KMS-11 (cell line): ENCODE data around the gene RAPGEF1.

Experiments used
- H2AFZ ChIP-seq: fragments of 200-600 bp; sonication (generic); 2 replicates; pipeline ENCODE4 v1.6.1; 2016; ENCODE audit warnings: antibody characterized with exemption, mixed run types, low read depth
- H3K27ac ChIP-seq: fragments of 200-600 bp; sonication (generic); 2 replicates; pipeline ENCODE4 v1.6.1; 2016; ENCODE audit warnings: mild to moderate bottlenecking, mixed run types
- H3K27me3 ChIP-seq: fragments of 200-600 bp; sonication (generic); 2 replicates; pipeline ENCODE4 v1.6.1; 2017; ENCODE audit warnings: mild to moderate bottlenecking, low read depth, mixed run types, moderate library complexity; ENCODE audit not compliant: insufficient read depth
- H3K36me3 ChIP-seq: fragments of 200-600 bp; sonication (generic); 2 replicates; pipeline ENCODE4 v1.6.1; 2017; ENCODE audit warnings: mild to moderate bottlenecking, mixed run types; ENCODE audit not compliant: insufficient read depth
- H3K4me1 ChIP-seq: fragments of 200-600 bp; sonication (generic); 2 replicates; pipeline ENCODE4 v1.6.1; 2016; ENCODE audit warnings: mild to moderate bottlenecking, low read depth, mixed run types; ENCODE audit not compliant: poor library complexity, severe bottlenecking
- H3K4me2 ChIP-seq: fragments of 200-600 bp; sonication (generic); 2 replicates; pipeline ENCODE4 v1.7.0; 2016; ENCODE audit warnings: mild to moderate bottlenecking, mixed run types
- H3K4me3 ChIP-seq: fragments of 200-600 bp; sonication (generic); IDR thresholded peaks from 2 replicates; pipeline ENCODE4 v1.6.1; 2017; ENCODE audit warnings: low read depth, low read length, mixed read lengths; ENCODE audit not compliant: insufficient read depth
- H3K79me2 ChIP-seq: fragments of 200-600 bp; sonication (generic); 2 replicates; pipeline ENCODE4 v1.6.1; 2016; ENCODE audit warnings: low read depth, mixed run types; ENCODE audit not compliant: insufficient read depth
- H3K9ac ChIP-seq: fragments of 200-600 bp; sonication (generic); 2 replicates; pipeline ENCODE4 v1.6.1; 2016; ENCODE audit warnings: mild to moderate bottlenecking, mixed run types
- H4K20me1 ChIP-seq: fragments of 200-600 bp; sonication (generic); 2 replicates; pipeline ENCODE4 v1.6.1; 2016; ENCODE audit warnings: mild to moderate bottlenecking, mixed run types; ENCODE audit not compliant: insufficient read depth
- CTCF ChIP-seq: fragments of 200-600 bp; sonication (generic); conservative IDR thresholded peaks from 2 replicates; pipeline ENCODE4 v1.6.1; 2017; ENCODE audit warnings: low read depth, mild to moderate bottlenecking, antibody characterized with exemption, low read length, moderate library complexity, mixed read lengths

Gene RAPGEF1

GRCh38 chr9:131724683-131725082, 15.2 kb downstream of the RAPGEF1 start:
- H3K4me3 ChIP-seq: no peak overlapping the region
- H3K27me3 ChIP-seq: no peaks in the 10 kb centered on the region
- TF ChIP-seq CTCF: no peak
- H3K4me1 ChIP-seq: peaks cover 96% of the 10 kb centered on the region
- H3K36me3 ChIP-seq: no peaks in the 10 kb centered on the region
- no peak overlapping the region for H2AFZ ChIP-seq
- H3K9ac ChIP-seq: no peak overlapping the region
- 0 out of 2 replicates have a peak, but pooled peaks cover 3% of the 10 kb centered on the region for H4K20me1 ChIP-seq
- H3K4me2 ChIP-seq: no peak overlapping the region; the same call in 1 of the 2 replicates
- H3K79me2 ChIP-seq: peaks cover 78% of the 10 kb centered on the region
- no peak overlapping the region; the same call in 1 of the 2 replicates for H3K27ac ChIP-seq

GRCh38 chr9:131723632-131724031, 16.2 kb downstream of the RAPGEF1 start:
- H3K4me1 ChIP-seq: peaks cover 99% of the 10 kb centered on the region
- no peaks in the 10 kb centered on the region for H3K36me3 ChIP-seq
- no peak overlapping the region for H3K9ac ChIP-seq
- H3K4me2 ChIP-seq: peak overlapping the region; percentile 38; the same call in 1 of the 2 replicates
- no peak overlapping the region for H2AFZ ChIP-seq
- no peak overlapping the region for H3K27ac ChIP-seq
- no peak for TF ChIP-seq CTCF
- no peaks in the 10 kb centered on the region for H3K27me3 ChIP-seq
- no peak overlapping the region for H3K4me3 ChIP-seq
- H4K20me1 ChIP-seq: 0 out of 2 replicates have a peak, but pooled peaks cover 3% of the 10 kb centered on the region
- H3K79me2 ChIP-seq: peaks cover 89% of the 10 kb centered on the region

GRCh38 chr9:131722255-131722654, 17.6 kb downstream of the RAPGEF1 start:
- Histone ChIP-seq H2AFZ (no peak overlapping the region), H3K4me2 (peak overlapping the region; percentile 38; the same call in 1 of the 2 replicates), H3K27ac (no peak overlapping the region), H3K79me2 (peaks cover 98% of the 10 kb centered on the region), H3K9ac (no peak overlapping the region), H3K4me3 (no peak overlapping the region), H3K4me1 (peaks cover 91% of the 10 kb centered on the region), H4K20me1 (0 out of 2 replicates have a peak, but pooled peaks cover 3% of the 10 kb centered on the region), H3K27me3 (no peaks in the 10 kb centered on the region), H3K36me3 (no peaks in the 10 kb centered on the region)
- no peak for TF ChIP-seq CTCF

- Histone ChIP-seq H3K27ac (peak overlapping the region; percentile 57; the same call in 1 of the 2 replicates), H3K9ac (no peak overlapping the region), H3K4me3 (no peak overlapping the region), H2AFZ (no peak overlapping the region), H3K4me2 (peak overlapping the region; percentile 81), H3K27me3 (no peaks in the 10 kb centered on the region), H3K36me3 (no peaks in the 10 kb centered on the region), H4K20me1 (0 out of 2 replicates have a peak, but pooled peaks cover 3% of the 10 kb centered on the region), H3K79me2 (peaks cover 98% of the 10 kb centered on the region), H3K4me1 (peaks cover 79% of the 10 kb centered on the region)
- no peak for TF ChIP-seq CTCF
Measured at GRCh38 chr9:131721076-131721475, 18.8 kb downstream of the RAPGEF1 start.
